PFSK-1 (cell line): ENCODE results near the gene CHCHD10.

ENCODE experiments used
- FOXP2 ChIP-seq: optimal IDR thresholded peaks from 2 replicates; pipeline ENCODE3; 2011; ENCODE audit warnings: borderline replicate concordance, control low read depth, inconsistent platforms; ENCODE audit not compliant: insufficient read depth; ENCODE audit errors: extremely low read length, extremely low read depth
- POLR2AphosphoS5 ChIP-seq: IDR thresholded peaks from 2 replicates; pipeline ENCODE4 v1.6.1; 2012; ENCODE audit warnings: low read depth, mild to moderate bottlenecking, control low read depth, low read length, moderate library complexity
- SIN3A ChIP-seq: IDR thresholded peaks from 2 replicates; pipeline ENCODE4 v1.6.1; 2012; ENCODE audit warnings: mild to moderate bottlenecking, low read length, moderate library complexity, borderline replicate concordance; ENCODE audit not compliant: insufficient read depth
- TAF1 ChIP-seq: IDR thresholded peaks from 2 replicates; pipeline ENCODE4 v1.6.1; 2012; ENCODE audit warnings: low read length, control low read depth, borderline replicate concordance; ENCODE audit not compliant: insufficient read depth
- TF ChIP-seq, protein P1 (sequence below), 2 experiments: IDR thresholded peaks; 2 replicates each; pipeline versions ENCODE4 v1.6.1 to v1.8.0; 2011 to 2012; ENCODE audit warnings: low read depth in 2 of 2, low read length in 2 of 2, control low read depth in 1 of 2, inconsistent platforms in 1 of 2, mild to moderate bottlenecking in 1 of 2, moderate library complexity in 1 of 2; ENCODE audit not compliant: insufficient read depth in 1 of 2

DNA sequence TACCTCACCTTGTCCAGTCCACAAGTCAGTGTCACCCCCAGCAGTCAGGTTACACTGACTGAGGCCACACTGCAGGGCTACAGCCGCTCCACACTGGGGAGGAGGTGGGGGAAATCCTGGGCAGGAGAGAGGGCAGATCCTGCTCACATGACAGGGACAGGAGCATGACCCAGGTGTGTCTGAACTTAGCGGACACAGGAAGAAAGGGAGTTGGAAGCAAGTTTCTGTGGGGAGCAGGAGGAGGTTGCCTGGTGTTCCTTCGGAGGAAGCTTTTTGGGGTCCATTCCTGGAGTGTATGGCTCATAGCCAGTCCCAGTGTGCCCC lies 10.8 kb upstream of the CHCHD10 start:
- TF ChIP-seq POLR2AphosphoS5 (no peak), SIN3A (no peak), TAF1 (no peak), FOXP2 (no peak)
- TF ChIP-seq, protein P1, sequence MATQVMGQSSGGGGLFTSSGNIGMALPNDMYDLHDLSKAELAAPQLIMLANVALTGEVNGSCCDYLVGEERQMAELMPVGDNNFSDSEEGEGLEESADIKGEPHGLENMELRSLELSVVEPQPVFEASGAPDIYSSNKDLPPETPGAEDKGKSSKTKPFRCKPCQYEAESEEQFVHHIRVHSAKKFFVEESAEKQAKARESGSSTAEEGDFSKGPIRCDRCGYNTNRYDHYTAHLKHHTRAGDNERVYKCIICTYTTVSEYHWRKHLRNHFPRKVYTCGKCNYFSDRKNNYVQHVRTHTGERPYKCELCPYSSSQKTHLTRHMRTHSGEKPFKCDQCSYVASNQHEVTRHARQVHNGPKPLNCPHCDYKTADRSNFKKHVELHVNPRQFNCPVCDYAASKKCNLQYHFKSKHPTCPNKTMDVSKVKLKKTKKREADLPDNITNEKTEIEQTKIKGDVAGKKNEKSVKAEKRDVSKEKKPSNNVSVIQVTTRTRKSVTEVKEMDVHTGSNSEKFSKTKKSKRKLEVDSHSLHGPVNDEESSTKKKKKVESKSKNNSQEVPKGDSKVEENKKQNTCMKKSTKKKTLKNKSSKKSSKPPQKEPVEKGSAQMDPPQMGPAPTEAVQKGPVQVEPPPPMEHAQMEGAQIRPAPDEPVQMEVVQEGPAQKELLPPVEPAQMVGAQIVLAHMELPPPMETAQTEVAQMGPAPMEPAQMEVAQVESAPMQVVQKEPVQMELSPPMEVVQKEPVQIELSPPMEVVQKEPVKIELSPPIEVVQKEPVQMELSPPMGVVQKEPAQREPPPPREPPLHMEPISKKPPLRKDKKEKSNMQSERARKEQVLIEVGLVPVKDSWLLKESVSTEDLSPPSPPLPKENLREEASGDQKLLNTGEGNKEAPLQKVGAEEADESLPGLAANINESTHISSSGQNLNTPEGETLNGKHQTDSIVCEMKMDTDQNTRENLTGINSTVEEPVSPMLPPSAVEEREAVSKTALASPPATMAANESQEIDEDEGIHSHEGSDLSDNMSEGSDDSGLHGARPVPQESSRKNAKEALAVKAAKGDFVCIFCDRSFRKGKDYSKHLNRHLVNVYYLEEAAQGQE (IDR thresholded peaks at IDR 0.05; ENCODE audit: insufficient read depth in 1 of 2, low read depth in 2 of 2, low read length in 2 of 2) = no peak
